HG03045 (cell line): ENCODE results near the gene CASP3.
A peak's percentile ranks its signal among the peaks of the same experiment; 100 is the strongest.

Source experiments
- ATAC-seq: cut with Tn5 transposase; IDR thresholded peaks from one replicate; pipeline ENCODE4 v1.9.1; 2021; ENCODE audit warnings: mild to moderate bottlenecking, moderate library complexity; ENCODE audit not compliant: unreplicated experiment

Gene CASP3

DNA sequence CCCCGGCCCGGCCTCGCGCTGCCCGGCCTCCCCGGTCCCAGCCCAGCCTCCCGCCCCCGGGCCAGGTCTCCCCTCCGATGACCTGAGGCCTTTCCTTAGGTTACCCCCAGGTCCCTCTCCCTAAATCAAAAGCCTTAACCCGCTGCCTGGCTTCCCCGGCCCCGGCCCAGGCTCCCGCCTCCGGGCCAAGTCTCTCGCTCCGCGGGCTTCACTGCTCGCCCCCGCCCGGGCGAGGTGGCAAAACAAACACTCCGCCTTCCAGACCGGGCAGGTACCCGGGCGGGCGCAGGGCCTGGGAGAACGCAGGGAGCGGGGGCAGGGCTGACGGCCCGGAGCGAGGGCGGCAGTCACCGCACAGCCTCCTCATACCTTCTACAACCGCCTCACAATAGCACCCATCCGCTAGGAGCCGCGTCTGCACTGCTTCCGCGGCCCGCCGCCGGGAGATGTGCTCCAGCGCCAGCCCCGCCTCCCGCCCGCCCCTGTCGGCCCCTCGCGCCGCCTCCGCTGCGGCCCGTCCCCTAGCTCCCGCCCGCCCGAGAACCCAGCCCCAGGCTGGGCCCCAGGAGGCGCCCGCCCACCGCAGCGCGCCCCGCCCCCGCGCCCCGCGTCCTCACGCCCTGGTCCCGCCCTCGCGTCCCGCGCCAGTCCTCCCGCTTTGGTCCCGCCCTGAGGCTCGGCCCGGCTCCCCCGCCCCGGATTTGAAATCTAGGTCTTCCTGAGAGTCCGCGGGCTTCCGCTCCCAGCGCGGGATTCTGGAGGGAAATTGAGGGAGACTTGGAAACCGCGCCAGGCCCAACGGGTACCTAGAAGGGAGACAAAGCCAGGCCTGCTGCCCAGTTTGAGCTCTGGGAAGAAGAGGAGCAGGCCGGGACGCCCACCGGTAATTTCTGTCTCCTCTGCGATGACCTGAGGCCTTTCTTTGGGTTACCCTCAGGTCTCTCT lies at the start of gene CASP3, which contains the start of gene PRIMPOL:
TSS of gene CASP3 (minus strand) at position 422 of the 945 bp plus-strand sequence. CDS start 10,994 bp downstream, outside the sequence.
TSS of gene PRIMPOL (plus strand) at position 713 of the 945 bp plus-strand sequence. CDS start 7,403 bp downstream, outside the sequence.
- peak; percentile 84 for ATAC-seq

DNA sequence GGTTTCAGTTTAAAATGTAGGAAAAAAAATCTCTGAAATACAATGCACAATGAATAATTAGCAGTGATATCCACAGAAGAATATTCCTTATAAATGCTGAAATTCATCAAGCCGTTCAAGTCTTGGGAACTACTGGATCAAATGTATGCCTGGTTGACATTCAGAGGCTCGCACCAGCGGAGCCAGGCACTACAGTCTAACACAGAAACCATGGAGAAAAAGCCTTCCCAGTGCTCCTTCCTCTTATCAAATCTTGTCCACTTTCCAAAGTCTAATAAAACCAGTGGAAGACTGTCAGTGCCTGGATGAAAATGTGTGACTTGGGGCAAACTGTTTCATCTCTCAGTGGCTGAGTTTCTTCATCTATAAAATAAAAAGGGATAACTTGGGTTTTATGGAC lies 48.7 kb upstream of the CASP3 start:
- no peak for ATAC-seq

DNA sequence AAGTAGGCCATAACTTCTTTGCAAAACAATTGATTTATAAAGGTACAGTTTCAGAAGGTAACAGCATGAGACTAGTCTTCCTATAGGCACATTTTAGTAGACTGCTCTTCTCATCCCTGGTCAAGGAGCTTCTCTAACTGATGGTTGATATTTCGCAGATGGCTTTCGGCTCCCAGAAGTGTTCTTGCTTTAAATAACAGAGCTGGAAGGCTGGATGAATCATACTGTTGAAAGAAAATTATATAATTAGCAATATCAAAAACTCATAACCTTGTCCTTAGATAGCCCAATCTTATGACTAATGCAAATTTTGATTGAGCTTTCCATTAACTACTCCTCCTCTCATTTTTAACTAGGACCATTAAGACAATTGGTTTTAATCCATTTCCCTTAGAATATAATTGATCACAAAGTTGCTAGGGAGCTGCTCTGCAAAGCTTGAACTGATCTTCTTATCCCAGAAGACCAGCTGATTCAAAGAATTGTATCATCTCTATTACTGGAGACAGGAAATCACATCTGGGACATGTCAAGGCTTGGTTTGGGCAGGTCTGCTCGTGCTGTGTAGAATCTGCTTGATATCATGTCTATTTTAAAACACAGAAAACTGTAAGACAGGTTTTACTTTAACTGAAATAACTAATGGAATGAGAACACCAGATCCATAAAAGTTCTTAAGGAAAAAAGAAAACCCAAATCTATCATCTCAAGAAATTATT lies 46.1 kb upstream of the CASP3 start:
- ATAC-seq = no peak

DNA sequence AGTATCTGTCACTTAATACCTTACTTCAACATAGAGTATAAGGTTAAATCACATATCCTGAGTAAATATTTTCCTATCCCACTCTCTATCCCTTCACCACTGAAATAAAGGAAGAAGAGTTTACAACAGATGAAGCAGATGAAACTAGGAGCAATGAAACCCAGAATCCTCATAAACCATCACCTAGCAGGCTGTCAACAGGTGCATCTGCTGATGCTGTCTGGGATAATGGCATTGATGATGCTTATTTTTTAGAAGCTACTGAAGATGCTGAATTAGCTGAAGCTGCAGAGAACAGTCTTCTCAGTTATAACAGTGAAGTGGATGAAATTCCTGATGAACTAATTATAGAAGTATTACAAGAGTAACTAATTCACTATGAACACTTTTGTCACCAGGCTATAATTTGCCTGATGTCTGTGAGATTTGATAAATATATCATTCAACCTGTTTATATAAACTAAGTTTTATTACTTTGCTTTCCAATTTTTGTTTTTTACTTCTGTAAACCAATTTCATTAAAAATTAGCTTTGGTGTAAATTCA lies 45.2 kb upstream of the CASP3 start:
- no peak for ATAC-seq

DNA sequence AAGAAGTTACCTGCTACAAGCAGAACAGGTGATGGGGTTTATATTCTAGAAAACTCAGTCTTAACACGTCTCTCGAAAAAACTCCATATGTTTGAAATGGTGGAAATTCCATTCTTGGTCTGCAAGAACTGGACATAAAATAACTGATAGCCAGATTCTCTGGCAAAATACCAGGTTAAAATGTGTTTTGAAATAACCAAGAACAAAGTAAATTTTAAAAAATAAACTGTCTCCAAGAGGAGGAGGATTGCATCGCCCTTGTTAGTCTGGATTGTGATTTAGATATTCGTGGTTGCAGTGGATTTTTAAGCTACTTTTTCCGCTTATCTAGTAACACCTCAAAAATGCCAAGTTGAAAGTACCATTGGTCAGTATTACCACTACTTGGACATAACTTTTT lies 43.8 kb upstream of the CASP3 start:
- ATAC-seq = no peak

DNA sequence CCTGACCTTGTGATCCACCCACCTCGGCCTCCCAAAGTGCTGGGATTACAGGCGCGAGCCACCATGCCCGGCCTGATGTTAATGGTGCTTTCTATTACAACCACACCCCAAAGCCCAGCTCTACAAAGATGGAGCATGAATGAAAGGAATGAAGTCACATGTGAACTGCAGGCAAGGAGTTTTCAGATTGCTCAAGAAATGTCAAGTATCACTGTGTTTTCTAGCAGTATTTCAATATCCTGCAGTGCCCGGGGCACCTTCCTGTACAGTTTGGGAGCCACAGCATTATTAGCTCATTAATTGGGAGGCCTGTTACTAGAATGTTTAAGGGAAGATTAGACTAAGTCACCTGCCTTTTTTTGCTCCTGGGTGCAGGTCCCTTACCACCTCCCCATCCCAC lies 40.4 kb upstream of the CASP3 start:
- no peak for ATAC-seq

DNA sequence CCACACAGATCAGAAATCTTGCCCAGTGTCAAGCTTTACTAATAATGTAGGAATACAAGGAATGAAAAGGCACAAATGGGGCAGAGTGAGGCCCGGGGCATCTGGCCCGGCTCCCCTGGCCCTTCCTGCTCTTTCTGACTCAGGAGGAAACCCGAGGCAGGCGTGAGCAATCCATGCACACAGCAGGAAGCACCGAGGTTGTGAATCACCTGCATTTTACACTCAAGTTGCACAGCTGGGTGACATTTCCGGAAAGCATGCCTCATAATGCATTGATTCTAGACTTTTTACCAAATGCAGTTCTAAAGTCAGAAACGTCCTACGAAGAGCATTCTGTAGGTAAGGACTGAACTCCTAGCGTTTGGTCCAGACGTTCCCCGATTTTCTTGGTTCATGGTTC lies 39.2 kb upstream of the CASP3 start:
- ATAC-seq = no peak

DNA sequence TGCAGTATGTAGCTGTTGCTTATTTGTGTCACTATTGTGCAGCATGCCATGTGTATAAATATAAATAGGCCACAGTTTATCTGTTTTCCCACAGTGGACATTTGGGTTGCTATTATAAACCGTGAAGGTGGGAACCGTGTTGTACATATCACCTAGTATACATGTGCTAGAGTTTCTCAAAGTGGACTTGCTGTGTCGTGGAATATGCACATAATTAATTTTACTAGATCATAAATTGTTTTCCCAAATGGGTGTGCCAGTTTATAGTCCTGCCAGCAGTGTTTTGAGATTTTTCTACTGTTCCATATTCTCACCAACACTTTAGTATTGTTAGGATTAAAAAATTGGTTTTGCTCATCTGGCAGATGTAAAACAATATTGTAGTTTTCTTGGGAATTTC lies 38.8 kb upstream of the CASP3 start:
- no peak for ATAC-seq

DNA sequence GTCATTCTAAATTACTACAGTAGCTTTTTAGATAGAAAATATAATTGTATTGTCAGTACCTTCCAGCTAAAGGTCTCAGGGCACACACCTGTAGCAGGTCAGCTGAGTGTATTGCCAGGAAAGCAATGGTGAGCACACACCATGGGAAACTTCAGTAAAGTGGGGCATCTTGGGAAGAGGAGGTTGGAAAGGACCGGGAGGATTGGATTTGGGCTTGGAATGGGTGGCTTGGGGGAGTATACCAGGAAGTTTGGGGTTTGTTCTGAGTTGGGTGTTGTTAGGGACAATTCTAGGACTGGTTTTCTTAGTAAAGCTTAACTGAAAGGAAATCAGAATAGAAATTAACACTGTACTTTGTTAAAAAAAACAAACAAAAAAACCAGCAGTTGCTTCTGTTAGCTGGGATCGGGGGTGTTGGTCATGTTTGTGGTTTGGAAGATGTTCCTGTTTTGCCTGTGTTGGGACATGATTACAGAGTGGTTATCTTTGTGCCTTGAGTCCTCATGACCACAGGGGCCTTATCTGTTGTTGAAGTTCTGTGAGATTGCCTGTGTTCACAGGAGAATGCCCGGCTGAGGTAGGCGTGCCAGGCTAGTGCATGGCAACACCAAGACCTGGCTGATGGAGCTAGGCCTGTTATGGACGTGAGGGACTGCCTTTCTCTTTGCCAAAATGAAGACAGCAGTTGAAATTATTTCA lies 35.4 kb upstream of the CASP3 start:
- no peak for ATAC-seq

DNA sequence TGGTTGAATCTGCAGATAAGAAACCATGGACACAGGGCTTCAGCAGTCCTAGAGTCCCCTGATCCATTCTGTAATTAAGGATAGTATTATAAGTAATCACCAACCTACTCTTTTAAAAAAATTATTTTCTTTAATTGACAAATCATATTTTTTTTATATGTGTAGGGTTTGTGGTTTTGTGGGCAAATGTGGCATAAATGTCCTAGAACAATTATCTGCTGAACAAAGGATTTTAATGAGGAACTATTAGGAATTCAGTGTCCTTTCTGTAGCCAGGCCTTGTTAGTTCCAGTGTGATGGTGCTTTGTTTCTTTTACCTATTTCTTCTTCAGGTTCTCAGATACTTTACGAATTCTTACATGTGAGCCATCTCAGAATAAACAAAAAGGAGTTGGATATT lies 32.7 kb upstream of the CASP3 start:
- ATAC-seq = no peak

DNA sequence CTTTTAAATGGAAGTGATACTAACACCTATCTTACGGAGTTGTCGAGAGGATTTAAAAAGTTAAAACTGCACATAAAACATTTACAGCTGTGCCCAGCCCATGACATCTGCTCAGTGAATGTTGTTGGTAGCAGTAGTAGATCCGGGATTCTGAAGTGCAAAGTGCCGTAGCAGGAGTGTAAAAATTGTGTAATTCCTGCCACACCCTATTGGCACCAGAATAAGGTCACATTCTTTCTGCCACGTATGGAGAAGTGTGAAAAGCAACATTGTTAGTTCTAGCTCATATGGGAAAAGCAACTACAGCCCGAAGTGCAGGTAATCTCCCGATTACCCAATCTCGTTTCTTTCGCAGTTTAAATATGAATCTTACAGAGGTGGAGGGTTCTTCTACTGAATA lies 31.5 kb upstream of the CASP3 start:
- no peak for ATAC-seq

DNA sequence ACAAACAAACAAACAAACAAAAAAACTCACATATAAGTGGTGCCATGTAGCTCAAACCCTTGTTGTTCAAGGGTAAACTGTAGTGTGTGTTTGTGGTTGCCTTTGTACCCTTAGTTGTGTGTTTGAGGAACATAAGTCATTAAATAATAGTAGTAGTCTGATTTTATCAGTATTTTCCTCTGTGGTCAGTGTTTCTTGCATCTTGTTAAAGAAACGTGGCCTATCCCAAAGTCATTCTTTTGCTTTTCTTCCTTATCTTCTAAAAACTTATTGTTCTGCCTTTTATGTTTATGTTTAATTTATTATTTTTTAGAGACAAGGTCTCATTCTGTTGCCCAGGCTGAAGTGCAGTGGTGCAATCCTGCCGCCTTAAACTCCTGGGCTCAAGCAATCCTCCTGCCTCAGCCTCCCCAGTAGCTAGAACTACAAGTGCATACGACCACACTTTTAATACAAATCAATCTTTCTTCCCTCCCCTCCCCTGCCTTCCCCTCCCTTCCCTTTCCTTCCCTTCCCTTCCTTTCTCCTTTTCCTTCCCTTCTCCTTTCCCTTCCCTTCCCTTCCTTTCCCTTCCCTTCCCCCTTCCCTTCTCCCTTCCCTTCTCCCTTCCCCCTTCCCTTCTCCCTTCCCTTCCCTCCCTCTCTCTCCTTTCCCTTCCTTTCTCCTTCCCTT lies 26.7 kb upstream of the CASP3 start:
- no peak for ATAC-seq

DNA sequence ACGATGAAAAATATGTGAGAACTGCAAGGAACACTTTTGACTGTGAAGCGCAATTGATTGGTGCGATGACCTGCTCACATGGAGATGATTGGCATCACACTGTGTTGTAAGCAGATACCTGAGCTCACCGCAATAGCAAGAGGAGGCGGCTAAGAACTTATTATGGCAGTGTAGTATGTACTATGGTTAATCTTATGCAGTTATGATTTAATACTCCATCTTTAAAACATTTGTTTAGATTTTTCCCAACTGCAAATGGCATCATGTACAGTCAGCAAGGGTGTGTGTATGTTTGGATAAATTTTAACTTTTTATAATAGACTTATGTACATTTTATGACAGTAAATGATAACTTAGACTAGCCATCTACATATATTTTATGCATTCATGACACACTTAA lies 25.8 kb upstream of the CASP3 start:
- ATAC-seq = no peak

DNA sequence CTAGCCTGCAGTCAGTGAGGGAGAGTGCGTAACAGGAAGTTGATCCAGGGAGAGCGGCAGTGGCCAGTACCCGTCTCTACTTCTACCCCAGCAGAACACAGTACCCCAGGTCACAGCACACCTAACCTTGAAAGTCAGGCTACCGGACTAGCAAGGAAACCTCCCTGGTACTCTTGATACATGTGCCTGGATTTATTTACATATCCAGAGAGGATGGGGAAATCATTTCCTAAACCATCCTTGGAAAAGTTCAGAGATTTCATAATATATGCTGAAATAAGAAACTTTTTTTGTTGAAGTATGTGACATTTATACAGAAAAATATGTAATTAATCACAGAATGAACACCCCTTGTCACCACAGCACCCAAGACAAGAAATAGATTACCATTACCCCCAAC lies 24.8 kb upstream of the CASP3 start:
- no peak for ATAC-seq

DNA sequence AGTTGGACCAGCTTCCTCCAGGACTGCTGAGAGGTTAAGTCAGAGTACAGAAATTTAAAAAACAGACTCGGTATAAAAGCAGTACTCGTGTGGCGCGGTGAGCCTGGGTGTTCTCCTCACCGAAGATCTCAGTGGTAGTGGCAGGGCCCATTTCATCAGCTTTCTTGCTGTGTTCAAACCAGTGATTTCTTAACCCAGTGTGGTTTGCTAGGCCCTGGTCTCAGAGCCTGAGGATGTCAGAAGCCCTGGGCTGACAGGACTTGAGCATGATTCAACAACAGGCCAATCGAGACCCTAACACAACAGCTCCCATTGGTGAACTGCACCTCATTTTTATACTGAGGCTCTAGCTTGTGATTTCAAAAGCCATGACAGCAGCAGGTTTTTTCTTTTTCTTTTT lies 23.5 kb upstream of the CASP3 start:
- ATAC-seq = no peak

DNA sequence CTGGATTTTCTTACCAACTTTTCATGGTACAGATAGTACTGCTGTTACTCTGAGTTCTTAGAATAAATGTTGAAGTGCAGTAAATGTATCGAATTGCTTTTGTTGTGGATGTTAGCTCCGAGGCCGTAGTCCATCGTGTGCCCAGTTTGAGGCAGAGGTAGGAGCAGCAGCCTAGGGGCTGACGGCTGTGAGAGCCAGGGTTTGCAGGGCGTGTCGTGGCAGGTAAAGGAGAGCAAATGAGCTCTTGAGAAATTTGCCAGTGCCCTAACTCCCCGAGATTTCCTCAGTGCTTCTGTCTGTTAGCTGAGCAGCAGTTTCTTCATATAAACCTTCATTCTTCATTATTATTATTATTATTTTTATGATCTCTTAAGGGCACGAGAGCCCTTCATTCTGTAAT lies 21.9 kb upstream of the CASP3 start:
- no peak for ATAC-seq

DNA sequence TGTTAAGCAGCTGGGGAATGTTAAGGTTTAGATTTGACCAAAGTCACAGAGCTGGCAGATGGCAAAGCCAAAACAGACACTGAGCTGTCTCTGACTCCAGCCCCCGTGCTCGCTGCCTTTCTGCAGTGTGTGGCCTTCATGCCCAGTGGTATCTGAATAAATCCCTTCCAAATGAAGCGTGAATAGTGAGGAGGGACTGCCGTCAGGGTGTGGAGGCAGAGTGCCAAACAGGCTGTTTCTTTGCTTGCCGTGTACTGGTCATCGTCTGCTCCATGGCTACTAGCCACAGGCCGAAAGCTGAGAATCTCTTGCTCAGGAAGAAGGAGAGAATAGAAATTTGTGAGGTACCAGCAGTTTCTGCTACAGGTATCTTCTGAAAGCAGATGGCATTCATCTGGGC lies 20.0 kb upstream of the CASP3 start:
- ATAC-seq = no peak

DNA sequence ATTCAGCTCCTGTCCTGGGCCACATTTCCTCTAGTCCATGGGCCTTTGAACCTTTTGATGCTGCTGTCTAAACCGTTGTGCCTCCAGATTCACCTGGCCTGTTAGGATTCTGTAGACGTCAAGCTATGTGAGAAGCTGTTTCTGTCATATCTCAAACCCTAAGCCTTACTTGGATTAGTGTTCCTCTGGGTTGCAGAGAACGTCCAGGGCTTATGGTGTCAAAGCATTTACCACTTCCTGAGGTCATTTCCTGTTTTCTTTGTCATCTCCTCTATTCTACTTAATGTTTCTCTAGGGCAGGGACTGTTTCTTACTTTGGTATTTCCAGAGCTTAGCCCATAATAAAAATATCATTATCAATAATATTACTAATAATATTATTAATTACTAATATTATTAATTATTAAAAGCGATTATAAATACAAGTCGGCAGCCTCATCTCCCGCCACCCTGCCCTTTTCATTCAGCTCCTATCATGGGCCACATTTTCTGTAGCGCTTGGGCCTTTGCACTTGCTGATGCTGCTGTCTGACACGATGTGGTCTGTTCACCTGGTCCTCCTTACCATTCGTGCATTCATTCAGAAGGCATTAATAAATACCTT lies 19.4 kb upstream of the CASP3 start:
- no peak for ATAC-seq

DNA sequence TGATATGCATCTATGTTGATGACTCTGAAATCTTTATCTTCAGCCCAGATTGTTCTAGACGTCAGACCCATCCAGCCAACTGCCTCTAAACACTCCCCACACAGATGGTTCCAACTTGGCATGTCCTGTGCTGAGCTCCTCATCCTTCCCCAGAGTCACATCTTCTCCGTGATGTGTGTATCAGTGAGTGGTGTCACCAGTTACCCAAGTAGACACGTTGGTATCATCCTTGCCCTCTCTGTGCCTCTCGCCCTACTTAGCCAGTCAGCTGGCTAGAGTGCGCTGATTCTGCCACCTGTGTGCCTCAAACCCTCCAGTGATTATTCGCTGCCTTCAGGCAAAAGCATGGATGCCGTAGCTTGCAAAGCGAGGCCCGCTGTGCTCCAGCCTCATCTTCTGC lies 18.8 kb upstream of the CASP3 start:
- ATAC-seq = no peak

DNA sequence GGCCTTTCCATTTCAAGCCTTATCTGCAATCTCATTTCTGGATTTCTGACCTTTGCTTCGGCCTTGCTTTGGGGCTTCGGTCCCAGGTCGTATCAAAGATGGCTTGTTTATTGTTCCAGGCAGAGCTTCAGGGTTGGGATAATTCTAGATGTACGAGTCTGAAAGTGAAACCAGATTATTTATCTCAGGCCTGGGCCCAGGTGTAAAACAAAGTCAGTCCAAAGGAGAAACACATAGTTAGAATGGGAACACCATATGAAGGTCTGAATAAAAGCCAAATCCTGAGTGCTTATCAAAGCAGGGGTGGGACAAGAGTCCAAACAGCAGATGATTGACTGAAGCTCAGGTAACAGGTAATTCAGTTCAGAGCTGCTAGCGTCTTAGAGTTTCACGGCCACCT lies 17.4 kb upstream of the CASP3 start:
- no peak for ATAC-seq
